Nephron progenitor cell (in vitro differentiated cells): Measurements from ENCODE around the gene LEAP2.

Source experiments
- DNase-seq: peaks from one replicate; pipeline ENCODE4 v3.0.0; 2021
- H3K27ac Mint-ChIP-seq: 2 replicates; pipeline ENCODE4 v1.8.0; 2021; ENCODE audit warnings: mild to moderate bottlenecking, moderate library complexity, mixed read lengths
- H3K27me3 Mint-ChIP-seq: 2 replicates; pipeline ENCODE4 v1.8.0; 2021; ENCODE audit warnings: mild to moderate bottlenecking, low read depth, mixed read lengths; ENCODE audit not compliant: poor library complexity
- H3K36me3 Mint-ChIP-seq: 2 replicates; pipeline ENCODE4 v1.8.0; 2021; ENCODE audit warnings: low read depth, mixed read lengths
- H3K4me1 Mint-ChIP-seq: 2 replicates; pipeline ENCODE4 v1.8.0; 2021; ENCODE audit warnings: mixed read lengths
- H3K4me3 Mint-ChIP-seq: 2 replicates; pipeline ENCODE4 v1.8.0; 2021; ENCODE audit warnings: mild to moderate bottlenecking, moderate library complexity, mixed read lengths
- H3K9me3 Mint-ChIP-seq: 2 replicates; pipeline ENCODE4 v1.8.0; 2021; ENCODE audit warnings: mild to moderate bottlenecking, moderate library complexity, mixed read lengths
- TF ChIP-seq, protein P1 (sequence below): fragments of 200-600 bp; sonication (generic); IDR thresholded peaks from 2 replicates; pipeline ENCODE4 v1.5.0; 2021; ENCODE audit warnings: antibody characterized with exemption

The LEAP2 gene, protein sequence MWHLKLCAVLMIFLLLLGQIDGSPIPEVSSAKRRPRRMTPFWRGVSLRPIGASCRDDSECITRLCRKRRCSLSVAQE

DNA sequence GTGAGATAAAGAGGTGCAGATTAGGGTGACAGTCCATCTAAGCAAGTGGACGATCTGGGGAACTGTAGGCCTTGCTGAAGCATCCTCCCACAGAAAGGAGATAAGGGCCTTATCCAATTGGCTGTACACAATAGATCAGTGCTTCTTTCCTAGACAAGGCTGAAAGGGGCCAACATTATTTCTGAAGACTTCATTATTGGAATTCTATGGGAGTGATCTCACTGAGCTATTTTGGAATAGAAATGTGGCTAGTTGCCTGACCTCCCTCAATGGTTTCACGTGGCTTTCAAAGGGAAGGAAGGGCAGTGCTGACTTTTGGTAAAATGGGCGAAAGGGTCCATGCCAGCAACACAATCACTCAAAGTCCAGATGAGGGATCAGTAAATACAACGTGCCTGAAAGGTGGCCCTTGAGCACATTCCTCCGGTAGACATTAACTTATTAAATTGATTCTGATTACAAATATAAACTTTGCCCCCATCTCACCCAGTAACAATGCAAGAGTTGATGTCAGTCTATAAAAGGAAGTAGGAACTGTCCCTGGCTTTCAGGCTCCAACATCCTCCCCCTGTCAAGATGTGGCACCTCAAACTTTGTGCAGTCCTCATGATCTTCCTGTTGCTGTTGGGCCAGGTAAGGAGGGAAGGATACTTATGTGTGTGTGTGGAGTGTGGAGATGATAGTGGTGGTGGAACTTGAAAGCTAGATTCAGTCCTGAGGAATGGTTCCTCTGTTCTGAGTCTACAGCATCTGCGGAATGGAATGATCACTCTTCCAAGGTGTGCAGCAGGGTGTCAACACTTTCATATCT, at the start of gene LEAP2:
TSS of gene LEAP2 (plus strand) at position 550 of the 811 bp plus-strand sequence. CDS start at position 577, 27 bp downstream.
- no peaks in the 10 kb centered on the region for H3K4me1 Mint-ChIP-seq
- H3K9me3 Mint-ChIP-seq: no peaks in the 10 kb centered on the region
- H3K4me3 Mint-ChIP-seq: no peak within 1 kb of the TSS
- DNase-seq: no peak
- H3K27ac Mint-ChIP-seq: peak within 1 kb of the TSS; percentile 93
- peaks cover 15% of the 10 kb centered on the region for H3K36me3 Mint-ChIP-seq
- no peaks in the 10 kb centered on the region for H3K27me3 Mint-ChIP-seq
- TF ChIP-seq, protein P1, sequence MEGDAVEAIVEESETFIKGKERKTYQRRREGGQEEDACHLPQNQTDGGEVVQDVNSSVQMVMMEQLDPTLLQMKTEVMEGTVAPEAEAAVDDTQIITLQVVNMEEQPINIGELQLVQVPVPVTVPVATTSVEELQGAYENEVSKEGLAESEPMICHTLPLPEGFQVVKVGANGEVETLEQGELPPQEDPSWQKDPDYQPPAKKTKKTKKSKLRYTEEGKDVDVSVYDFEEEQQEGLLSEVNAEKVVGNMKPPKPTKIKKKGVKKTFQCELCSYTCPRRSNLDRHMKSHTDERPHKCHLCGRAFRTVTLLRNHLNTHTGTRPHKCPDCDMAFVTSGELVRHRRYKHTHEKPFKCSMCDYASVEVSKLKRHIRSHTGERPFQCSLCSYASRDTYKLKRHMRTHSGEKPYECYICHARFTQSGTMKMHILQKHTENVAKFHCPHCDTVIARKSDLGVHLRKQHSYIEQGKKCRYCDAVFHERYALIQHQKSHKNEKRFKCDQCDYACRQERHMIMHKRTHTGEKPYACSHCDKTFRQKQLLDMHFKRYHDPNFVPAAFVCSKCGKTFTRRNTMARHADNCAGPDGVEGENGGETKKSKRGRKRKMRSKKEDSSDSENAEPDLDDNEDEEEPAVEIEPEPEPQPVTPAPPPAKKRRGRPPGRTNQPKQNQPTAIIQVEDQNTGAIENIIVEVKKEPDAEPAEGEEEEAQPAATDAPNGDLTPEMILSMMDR: no peak

DNA sequence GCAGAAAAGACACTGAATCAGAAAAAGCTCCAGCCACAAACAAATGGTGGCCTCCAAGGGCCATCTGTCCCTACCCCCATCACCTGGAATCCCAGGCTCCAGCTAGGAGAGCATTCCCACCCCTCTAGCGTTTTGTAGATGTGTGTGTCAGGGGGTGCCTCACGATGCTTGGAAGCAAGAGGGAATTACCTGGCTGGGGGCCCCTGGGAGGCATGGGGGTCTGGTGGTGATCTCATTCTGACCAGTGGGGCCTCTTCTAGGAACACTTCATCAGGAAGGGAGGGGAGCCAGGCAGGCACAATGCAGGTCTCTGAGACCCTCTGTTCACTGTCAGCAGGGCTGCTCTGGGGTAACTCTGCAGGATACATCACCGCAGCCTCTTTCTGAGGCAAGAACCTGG, 49.0 kb upstream of the LEAP2 start:
- Mint-ChIP-seq H3K27ac (no peak overlapping the region), H3K27me3 (peaks cover 63% of the 10 kb centered on the region), H3K9me3 (no peaks in the 10 kb centered on the region), H3K4me1 (peaks cover 26% of the 10 kb centered on the region), H3K4me3 (no peak overlapping the region), H3K36me3 (peaks cover 4% of the 10 kb centered on the region)
- TF ChIP-seq, protein P1: no peak
- no peak for DNase-seq

DNA sequence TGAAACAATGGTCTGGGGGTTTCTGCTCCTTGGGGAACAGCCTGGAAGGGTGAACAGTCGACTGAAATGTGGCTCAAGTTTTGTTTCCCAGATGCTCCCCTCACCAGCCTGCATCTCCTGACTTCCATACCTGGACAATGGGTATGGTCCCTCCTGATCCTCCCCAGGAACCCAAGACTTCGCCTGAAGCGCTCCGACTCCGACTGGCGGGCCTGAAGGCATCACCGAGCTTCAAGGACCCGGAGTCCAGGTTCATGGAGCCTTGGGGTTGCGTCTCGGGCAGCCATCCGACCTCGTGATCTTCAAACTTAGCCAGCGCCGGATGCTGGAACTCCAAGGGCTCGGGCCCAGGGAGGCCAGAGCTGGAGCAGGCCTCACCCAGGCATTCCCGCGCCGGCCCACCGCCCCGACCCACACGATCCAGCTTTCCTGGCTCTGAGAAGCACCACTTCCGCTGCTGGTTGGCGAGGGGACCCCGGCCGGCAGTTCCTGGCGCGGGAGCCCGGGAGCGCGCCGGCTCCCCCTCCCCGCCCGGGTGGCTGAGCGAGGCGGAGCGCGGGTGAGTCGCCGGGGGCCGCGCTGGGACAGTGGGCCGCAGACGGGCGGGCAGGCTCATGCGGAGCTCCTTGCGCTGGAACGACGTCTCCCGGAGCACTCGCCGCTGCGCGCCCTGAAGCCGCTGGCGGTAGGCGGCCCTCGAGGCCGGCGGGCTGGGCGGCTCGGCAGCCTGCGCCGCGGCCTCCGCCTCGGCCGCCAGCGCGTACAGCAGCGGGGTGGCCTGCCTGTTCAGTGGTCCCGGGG, 48.2 kb upstream of the LEAP2 start:
- peaks cover 4% of the 10 kb centered on the region for H3K36me3 Mint-ChIP-seq
- H3K9me3 Mint-ChIP-seq: no peaks in the 10 kb centered on the region
- H3K4me1 Mint-ChIP-seq: peaks cover 23% of the 10 kb centered on the region
- TF ChIP-seq, protein P1: no peak
- H3K27ac Mint-ChIP-seq: no peak overlapping the region
- peaks cover 69% of the 10 kb centered on the region for H3K27me3 Mint-ChIP-seq
- no peak overlapping the region for H3K4me3 Mint-ChIP-seq
- peak; percentile 58 for DNase-seq

DNA sequence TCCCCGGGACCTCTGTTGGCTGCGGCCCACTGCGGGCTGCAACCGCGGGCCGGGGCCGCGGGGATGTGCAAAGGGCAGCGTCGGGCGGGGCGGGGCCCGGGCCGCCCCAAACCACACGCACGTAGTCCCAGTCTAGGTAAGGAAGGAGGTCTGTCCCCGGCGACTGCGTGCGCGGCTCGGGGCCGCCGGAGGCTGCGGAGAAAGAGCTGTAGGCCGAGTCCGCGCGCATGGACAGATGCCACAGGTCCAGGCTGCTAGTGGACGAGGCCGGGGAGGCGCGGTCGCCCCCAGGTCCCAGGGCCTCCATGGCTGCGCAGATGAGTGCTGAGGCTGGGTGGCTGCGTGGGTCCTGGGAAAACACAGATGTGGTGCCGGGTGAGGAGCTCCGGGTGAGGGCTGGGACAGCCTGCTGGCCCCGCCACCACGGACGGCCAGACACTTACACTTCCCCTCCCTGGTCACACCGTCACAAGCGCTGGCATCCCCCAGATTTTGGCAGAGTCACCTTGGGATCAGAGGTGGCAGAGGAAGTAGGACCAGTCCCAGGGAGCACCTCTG, 47.6 kb upstream of the LEAP2 start:
- peak; percentile 32 for DNase-seq
- no peak overlapping the region for H3K27ac Mint-ChIP-seq

DNA sequence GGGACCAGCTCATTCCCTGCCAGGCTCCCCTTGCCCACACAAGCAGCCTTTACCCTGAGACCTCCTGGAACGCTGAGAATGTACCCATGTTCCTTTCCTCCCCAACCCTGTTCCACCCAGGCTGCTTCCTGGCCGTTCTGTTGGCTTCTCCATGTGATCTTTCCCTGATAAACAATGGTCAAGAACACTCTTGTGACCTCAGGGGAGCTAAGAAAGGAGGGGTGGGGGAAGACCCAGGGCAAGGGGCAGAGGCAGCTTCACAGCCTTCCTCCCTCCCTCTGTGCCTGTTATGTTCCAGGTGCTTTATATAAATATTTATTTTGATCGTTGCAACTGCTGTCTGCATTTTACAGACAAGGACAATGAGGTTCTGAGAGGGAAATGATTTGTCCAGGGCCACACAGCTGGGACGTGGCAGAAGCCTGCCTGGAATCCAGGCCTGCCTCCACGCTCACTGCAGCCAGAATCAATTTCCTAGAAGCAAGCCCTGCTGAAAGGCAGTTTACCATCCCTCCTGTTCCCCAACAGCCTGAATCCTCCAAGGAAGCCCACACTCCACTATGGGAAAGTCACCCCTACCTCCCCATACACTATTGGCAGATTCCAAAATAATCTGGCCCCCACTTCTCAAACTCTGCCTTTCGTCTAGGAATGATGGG, 46.9 kb upstream of the LEAP2 start:
- TF ChIP-seq, protein P1: no peak
- Mint-ChIP-seq H3K9me3 (no peaks in the 10 kb centered on the region), H3K27ac (no peak overlapping the region), H3K4me1 (peaks cover 25% of the 10 kb centered on the region), H3K4me3 (peak overlapping the region; percentile 60), H3K27me3 (peaks cover 71% of the 10 kb centered on the region), H3K36me3 (peaks cover 4% of the 10 kb centered on the region)
- DNase-seq: no peak

More for the DNA sequence above, 47.6 kb upstream of the LEAP2 start:
- TF ChIP-seq, protein P1: no peak
- Mint-ChIP-seq H3K36me3 (peaks cover 4% of the 10 kb centered on the region), H3K4me3 (no peak overlapping the region), H3K4me1 (peaks cover 21% of the 10 kb centered on the region), H3K9me3 (no peaks in the 10 kb centered on the region), H3K27me3 (peaks cover 67% of the 10 kb centered on the region)
